GM21723 (cell line): Measurements from ENCODE around the gene CDC42SE1.
"Not testable (repeated sequence)": the region's sequence is repeated elsewhere in the genome, so short reads cannot be mapped to it uniquely, and the experiment has no call there.

Experiments used
- ATAC-seq: cut with Tn5 transposase; IDR thresholded peaks from one replicate; pipeline ENCODE4 v1.9.1; 2021; ENCODE audit warnings: mild to moderate bottlenecking, moderate library complexity; ENCODE audit not compliant: unreplicated experiment

Gene CDC42SE1, protein sequence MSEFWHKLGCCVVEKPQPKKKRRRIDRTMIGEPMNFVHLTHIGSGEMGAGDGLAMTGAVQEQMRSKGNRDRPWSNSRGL

DNA sequence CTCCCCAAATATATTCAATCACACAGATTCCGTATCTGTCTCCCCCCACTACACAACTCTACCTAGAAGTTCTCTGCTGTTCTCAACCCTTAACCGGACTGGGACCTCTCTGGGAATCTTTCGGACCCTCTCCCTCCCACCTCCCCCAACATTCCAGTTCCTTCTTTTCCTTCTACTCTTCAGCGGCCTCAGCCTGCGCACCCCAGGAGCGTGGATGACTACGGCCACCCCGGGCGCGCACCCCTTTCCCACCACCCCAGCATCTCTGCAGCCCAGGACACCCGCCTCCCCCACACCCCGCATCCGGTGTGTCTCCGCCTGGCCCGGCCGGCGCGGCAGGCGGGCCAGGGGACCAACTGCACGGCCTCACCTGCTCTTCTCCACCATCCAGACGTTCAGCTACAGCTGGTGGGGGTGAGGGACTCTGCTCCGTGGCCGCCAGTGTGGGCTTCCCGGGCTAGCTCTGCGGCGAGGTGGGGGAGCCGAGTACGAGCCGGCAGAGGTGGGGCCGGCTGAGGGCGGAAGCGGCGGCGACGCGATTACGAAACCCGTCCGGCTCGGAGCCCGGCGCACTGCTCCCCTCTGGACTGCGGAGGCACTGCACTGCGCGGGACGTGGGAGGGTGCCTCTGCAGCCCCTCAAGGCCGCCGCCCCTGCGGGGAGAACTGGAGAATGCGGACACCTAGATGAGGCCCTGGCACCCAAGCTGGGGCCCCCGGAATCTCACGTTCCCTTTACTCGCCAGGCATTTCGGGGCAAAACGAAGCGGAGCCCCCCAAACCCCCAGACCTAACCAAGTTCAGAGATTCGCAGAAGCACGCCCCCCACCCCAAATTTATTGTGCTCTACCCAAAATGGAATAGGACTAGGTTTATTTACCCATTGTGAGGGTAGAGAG, at the start of gene CDC42SE1:
Gene CDC42SE1 (minus strand): TSS at position 514 of the 898 bp plus-strand sequence. CDS start 3,892 bp downstream, outside the sequence.
- ATAC-seq: peak; percentile 83

DNA sequence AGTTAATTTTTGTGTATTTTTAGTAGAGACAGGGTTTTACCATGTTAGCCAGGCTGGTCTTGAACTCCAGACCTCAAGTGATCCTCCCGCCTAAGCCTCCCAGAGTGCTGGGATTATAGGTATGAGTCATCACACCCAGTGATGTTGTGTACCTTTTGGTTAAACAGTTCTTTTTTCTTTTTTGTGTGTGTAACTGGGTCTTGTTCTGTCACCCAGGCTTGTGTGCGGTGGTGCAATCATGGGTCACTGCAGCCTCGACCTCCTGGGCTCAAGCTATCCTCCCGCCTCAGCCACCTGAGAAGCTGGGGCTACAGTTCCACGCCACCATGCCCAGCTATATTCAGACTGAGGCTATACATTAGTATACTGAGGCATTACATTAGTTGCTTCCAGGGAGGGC, 48.9 kb upstream of the CDC42SE1 start:
- no peak for ATAC-seq

DNA sequence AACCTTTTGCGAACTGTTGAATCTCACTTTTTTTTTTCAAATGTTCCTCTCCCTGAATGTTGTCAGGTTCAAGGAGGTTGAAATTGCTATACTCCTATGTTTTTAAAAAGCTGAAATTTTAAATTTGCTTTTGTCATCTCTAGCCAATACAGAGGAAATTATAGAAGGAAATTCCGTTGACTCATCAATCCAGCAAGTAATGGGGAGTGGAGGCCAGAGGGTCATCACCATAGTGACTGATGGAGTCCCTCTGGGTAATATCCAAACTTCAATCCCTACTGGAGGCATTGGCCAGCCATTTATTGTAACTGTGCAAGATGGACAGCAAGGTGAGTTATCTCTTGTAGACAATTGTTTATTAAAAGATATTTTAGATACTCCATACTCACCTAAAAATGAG, 47.5 kb upstream of the CDC42SE1 start:
- ATAC-seq: no peak

DNA sequence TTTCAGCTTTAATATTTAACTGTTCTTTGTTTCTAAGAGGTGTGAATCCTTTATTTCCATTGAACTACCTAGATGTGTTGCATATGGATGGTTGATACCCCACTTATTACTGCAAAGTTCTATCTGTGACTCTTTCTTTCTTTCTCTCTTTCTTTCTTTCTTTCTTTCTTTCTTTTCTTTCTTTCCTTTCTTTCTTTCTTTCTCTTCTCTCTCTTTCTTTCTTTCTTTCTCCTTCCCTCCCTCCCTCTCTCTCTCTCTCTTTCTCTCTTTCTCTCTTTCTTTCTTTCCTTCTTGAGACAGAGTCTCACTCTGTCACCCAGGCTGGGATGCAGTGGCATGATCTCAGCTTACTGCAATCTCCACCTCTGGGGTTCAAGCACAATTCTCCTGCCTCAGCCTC, 45.2 kb upstream of the CDC42SE1 start:
- ATAC-seq: no peak

DNA sequence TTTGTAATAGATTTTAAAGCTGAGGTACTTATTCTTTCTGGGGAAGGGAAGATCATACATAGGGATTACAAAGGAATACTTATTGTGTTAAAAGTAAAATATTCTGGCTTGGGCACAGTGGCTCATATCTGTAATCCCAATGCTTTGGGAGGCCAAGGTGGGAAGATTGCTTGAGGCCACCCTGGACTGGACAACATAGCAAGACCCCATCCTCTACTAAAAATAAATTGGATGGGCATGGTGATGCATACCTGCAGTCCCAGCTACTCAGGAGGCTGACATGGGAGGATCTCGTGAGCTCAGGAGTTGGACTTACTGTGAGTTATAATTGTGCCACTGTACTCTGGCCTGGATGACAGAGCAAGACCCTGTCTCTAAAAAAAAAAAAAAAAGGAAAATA, 38.7 kb upstream of the CDC42SE1 start:
- no peak for ATAC-seq

DNA sequence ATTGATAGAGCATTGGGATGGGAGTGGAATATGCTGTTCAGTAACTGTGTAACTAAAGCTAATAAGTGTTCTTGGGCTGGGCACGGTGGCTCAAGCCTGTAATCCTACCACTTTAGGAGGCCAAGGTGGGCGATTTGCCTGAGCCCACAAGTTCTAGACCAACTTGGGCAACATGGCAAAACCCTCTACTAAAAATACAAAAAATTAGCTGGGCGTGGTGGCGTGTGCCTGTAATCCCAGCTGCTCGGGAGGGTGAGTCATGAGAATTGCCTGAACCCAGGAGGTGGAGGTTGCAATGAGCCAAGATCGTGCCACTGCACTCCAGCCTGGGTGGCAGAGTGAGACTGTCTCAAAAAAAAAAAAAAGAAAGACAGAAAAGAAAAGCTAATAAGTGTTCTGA, 38.0 kb upstream of the CDC42SE1 start:
- not testable (repeated sequence) for ATAC-seq

DNA sequence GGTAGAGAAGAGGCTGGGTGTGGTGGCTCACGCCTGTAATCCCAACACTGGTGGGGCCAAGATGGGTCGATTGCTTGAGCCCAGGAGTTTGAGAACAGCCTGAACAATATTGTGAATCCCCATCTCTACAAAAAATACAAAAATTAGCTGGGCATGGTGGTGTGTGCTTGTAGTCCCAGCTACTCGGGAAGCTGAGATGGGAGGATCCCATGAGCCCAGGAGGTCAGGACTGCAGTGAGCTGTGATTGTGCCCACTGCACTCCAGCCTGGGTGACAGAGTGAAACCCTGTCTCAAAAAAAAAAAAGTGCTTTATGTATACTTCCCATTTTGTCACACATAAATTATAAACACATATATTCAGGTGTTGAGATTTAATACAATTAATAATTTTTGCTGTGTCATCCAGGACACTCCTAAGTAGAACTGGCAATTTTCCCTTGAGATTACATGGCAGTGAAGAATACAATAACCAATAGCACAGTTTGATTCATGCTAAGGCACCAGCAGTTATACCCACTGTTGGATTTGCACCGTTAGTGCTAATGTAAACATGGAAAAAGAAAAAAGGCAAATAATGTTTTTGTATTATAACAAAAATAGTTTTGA, 26.6 kb upstream of the CDC42SE1 start:
- ATAC-seq: no peak

DNA sequence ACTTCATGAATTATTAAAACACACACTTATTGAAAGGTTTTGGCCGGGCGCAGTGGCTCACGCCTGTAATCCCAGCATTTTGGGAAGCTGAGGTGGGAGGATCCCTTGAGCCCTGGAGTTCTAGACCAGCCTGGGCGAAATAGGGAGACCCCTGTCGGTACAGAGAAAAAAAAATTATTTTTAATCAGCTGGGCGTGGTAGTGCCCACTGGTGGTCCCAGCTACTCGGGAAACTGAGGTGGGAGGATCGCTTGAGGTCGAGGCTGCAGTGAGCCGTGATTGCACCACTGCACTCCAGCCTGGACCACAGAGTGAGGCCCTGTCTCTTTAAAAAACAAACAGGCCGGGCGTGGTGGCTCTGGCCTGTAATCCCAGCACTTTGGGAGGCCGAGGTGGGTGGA, 12.8 kb upstream of the CDC42SE1 start:
- no peak for ATAC-seq

DNA sequence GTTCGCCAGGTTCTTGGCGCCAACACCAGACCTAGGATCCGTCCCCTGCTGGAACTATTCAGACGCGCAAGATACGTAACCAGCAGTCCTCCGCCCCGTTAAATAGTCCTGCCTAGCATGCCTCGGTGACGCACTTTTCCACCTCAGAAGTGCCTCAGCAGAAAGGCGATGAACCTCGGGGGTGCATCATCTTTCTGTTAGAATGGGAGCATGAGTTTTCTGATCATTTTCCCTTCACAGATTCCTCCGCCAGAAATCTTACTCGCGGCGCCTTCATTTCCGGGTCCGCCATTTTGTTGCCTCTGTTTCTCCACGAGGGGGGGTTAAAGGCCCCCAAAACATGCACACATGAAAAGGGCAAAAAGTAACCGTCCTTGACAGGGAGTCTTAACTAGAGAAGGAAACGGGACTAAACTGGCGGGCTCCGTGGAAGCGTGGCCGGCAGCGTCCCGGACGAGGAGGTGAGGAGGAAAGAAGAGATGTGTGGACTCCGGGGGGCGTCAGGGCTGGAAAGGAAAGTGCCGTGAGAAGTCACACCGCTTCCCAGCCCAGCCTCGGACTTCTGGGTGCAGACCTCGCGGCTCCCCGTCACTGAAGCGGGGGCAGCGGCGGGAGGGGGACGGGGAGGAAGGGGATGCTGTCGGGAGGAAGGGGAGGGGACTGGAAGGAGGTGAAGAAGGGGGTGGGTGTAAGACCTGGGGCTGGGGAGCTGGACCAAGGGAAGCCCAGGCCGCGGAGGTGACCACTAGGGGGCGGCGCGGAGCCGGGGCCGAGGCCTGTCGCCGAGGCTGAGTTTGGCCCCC, 11.3 kb upstream of the CDC42SE1 start, which contains the start of gene GABPB2:
Gene GABPB2 (plus strand): TSS at position 288 of the 803 bp plus-strand sequence. CDS start 17,429 bp downstream, outside the sequence.
- peak; percentile 66 for ATAC-seq

DNA sequence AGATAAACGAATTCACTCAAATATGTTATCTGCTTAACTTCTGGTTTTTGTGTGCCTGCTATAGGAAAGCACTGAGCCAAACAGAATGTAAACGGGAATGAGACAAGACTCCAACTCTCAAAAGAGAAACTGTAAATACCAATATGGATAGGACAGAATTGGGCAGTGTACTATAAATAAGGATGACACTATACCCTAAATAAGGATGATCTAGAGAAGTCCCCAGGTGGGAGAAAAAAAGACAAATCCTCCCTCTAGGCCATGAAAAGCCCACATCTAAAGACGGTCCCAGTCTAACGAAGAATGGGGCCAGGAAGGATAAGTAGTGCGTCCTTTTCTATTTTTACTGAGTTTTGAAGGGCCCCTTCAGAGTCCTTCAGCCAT, 9.7 kb upstream of the CDC42SE1 start:
- no peak for ATAC-seq

DNA sequence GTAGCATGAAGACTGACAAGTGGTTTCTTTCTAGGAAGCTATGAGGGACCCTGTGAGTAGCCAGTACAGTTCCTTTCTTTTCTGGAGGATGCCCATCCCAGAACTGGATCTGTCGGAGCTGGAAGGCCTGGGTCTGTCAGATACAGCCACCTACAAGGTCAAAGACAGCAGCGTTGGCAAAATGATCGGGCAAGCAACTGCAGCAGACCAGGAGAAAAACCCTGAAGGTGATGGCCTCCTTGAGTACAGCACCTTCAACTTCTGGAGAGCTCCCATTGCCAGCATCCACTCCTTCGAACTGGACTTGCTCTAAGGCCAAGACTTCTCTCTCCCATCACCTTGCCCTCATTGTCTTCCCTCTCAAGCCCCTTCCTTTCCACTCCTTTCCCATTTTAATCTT, 7.8 kb upstream of the CDC42SE1 start:
- no peak for ATAC-seq

DNA sequence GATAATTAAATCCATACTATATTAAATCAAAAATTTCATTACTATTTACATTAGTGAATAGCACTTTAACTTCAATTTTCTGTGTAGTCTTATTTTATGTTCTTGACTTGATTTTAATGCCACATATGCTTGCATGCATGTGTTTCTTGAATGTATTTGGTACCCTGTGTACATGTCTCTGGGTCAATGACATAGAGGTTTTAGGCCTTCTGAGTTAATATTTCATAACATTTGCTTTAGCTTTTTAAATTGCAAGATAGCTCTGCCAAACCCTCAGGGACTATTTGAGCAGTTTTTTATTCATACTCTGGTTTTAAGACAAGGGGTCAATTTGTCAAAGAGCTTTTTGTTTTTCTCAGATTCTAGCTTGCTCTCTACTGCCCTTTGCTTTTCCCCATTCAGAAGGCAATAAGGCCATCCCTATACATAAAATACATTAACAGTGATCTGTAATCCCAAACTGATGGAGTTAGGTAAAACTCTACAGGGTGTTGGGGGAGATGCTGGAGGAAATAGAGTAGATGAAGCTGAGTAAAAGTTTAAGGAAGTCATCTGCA, 5.7 kb upstream of the CDC42SE1 start:
- no peak for ATAC-seq

DNA sequence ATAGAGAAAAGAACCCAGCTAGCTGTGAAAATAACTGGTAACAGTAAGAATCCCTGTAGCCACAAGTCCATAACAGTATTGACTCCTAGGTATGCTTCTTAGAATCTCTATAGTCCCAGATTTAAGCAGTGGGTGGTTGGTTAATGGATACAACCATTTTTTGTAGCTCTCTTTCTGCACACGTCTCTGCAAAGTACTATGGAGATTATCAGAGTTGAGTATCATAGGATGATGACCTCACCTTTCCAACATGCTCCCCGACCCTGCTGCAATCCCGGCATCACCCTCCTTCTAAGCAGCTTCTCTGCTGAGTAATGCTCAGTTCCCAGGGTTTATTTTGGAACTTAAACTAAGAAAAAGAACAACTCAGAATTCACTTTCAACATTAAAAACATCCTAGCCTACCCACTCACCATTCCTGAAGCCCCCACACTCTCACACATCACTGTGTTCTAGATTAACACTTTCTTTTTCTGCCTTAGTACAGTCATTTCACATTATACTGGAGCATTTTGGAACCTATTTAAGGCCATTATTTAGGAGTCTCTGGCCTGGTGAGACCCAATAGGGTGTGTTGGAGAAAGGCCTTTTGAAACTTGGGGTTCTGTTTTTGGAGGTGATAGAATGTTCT, 3.4 kb upstream of the CDC42SE1 start:
- ATAC-seq: no peak

DNA sequence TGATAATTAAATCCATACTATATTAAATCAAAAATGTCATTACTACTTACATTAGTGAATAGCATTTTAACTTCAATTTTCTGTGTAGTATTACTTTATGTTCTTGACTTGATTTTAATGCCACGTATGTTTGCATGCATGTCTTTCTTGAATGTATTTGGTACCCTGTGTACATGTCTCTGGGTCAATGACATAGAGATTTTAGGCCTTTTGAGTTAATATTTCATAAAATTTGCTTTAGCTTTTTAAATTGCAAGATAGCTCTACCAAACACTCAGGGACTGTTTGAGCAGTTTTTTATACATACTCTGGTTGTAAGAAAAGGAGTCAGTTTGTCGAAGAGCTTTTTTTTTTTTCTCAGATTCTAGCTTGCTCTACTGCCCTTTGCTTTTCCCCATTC, 2.3 kb upstream of the CDC42SE1 start:
- ATAC-seq: no peak

DNA sequence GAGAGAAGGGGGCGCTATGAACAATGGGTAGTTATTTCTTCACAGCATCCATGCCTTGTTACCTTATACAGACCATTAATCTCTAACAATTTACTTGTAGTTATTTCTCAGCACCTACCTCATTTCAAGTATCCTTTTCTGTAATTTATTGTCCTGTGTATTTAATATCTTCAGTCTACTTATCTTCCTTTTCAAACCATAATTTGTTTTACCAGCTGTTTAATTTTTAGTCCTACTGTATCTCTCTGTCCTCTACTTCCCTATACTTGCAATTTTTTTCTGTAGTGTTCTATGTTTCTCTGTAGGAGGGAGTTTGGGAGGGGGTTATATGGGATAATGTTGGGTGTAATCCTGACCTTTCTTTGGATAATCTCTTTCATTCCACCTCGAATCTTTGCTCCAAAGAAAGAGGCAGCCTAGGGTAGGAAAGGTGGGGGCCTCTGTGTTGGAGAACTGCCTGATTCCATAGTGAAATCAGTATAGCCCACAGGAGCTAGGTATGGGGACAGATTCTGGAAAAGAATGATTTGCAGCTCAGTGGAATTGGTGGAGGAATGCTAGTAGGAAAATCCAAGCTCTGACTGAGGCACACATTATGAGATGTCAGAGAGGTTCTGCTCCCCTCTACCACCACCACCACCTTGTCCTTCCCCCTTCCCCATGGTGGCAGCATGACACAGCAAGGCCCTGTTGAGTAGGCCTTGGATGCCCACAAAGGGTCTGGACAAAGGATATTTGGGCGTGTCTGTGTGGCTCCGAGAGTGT, 1.4 kb upstream of the CDC42SE1 start:
- ATAC-seq: no peak

DNA sequence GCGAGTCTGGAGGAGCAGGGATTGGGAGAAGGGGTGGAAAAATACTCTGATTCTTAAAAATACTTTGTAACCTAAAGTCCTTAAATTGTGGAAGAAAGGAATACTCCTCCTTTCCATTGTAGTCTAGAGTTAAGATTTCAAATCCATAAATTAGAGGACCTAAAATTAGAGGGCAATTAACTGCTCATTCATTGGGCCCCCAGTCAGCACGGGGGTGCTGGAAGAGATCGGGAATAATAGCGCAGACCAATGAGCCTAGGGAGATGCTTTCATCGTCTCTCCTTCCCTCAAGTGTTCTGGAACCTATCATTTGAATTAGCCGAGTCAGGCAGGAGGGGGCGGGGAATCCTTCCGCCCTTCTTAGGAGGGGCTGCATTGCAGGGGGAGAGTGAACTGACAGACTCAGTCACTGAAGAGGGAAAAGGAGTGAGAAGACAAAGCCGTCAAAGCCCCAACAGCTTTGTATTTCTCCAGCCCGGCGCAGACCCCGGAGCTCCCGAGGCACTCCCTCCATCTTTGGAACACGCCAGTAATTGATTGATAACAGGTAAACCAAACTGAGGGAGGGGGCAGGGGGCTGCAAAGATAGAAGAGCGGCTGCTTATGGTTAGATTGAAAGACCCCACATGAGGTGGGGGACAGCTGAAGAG, 710 bp upstream of the CDC42SE1 start, which contains the start of gene MLLT11:
Gene MLLT11 (plus strand): TSS at position 391 of the 650 bp plus-strand sequence. CDS start 6,828 bp downstream, outside the sequence.
- ATAC-seq: no peak

DNA sequence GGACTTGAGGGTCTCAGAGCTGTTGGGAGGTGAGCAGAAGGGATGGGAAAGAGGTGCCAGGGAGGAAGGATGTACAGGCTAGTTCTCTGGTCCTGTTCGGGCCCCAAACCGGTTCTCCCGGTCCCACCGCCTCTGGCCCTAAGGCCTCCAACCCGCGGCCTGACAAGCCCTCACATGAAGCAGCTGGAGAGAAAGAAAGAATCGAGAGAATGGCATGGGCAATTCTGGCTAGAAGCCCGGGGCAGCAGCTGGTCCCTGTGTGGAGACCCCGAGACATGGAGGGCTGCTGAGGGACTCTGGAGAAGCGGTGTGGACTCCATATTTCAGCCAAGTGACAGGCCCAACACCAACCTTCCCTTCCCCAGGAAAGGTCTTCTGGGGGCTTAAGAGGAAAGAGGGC, 730 bp downstream of the CDC42SE1 start:
- ATAC-seq: no peak

DNA sequence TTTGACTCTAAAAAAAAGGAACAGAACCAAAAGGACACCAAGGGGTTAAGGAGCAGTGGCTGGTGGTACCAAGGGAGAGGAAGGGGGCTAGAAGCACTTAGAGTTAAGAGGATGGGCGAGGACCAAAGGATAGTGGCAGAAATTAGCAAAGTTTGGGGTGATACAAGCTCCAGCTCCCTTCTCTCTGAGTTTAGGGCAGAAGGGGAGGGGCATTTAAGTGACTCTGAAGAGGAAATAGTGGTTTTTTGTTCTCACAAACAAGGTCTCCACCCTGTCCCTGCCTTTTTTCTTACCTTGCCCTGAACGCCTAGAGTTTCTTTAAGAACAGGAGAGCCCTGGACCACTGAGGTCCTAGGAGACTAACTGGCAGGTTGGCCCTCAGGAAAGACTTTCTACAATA, 3.3 kb downstream of the CDC42SE1 start:
- no peak for ATAC-seq

DNA sequence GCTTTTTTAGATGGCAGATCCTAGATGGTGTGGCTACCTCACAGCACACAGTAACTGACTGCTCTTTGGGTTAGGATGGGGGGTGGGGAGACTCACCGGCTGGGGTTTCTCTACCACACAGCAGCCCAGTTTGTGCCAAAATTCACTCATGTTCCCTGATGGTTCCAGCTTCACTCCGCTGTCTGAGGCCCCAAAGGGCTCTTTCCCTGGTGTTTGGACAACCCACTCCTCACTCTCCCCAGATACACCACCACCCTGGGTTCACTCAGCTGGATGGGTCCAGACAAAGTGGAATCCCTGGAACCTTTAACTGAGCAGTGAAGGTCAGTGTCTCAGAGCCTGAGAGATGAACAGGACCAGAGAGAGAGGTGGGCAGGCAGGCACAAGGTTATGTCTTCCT, 3.8 kb downstream of the CDC42SE1 start:
- no peak for ATAC-seq
